ENCODE data around the gene TIMM17B.

DNA sequence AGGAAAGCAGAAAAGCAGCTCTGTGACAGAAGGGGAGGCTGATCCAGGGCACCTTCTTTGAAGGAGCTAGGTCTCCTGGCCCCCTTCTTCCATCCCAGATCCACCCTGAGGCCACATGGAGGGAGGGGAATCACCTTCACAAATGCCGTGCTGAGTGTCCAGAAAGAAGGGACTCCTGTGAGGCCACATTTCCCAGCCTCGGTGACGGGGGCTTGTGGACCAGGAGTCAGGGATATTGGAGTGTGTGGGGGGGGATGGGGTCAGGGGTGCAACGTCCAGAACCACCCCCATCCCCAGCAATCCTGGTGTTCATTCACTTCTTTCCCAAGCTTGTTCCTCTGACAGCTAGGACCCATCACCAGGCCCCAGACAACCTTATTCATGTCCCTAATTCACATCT, 4.7 kb downstream of the TIMM17B start:
- TF ChIP-seq YY1 (IDR thresholded peaks at IDR 0.05; ENCODE audit: low read depth) (no peak), TEAD4 (IDR thresholded peaks at IDR 0.05) (no peak), CREB1 (IDR thresholded peaks at IDR 0.05; ENCODE audit: low read depth) (no peak), TAF1 (IDR thresholded peaks at IDR 0.05; ENCODE audit: low read depth) (no peak), RAD21 (IDR thresholded peaks at IDR 0.05; ENCODE audit: low read depth) (no peak), EP300 (IDR thresholded peaks at IDR 0.05; ENCODE audit: borderline replicate concordance) (no peak), TCF12 (IDR thresholded peaks at IDR 0.05; ENCODE audit: low read depth) (no peak)
- TF ChIP-seq, protein P1, sequence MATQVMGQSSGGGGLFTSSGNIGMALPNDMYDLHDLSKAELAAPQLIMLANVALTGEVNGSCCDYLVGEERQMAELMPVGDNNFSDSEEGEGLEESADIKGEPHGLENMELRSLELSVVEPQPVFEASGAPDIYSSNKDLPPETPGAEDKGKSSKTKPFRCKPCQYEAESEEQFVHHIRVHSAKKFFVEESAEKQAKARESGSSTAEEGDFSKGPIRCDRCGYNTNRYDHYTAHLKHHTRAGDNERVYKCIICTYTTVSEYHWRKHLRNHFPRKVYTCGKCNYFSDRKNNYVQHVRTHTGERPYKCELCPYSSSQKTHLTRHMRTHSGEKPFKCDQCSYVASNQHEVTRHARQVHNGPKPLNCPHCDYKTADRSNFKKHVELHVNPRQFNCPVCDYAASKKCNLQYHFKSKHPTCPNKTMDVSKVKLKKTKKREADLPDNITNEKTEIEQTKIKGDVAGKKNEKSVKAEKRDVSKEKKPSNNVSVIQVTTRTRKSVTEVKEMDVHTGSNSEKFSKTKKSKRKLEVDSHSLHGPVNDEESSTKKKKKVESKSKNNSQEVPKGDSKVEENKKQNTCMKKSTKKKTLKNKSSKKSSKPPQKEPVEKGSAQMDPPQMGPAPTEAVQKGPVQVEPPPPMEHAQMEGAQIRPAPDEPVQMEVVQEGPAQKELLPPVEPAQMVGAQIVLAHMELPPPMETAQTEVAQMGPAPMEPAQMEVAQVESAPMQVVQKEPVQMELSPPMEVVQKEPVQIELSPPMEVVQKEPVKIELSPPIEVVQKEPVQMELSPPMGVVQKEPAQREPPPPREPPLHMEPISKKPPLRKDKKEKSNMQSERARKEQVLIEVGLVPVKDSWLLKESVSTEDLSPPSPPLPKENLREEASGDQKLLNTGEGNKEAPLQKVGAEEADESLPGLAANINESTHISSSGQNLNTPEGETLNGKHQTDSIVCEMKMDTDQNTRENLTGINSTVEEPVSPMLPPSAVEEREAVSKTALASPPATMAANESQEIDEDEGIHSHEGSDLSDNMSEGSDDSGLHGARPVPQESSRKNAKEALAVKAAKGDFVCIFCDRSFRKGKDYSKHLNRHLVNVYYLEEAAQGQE (IDR thresholded peaks at IDR 0.05; ENCODE audit: low read depth): no peak
- TF ChIP-seq, protein P2, sequence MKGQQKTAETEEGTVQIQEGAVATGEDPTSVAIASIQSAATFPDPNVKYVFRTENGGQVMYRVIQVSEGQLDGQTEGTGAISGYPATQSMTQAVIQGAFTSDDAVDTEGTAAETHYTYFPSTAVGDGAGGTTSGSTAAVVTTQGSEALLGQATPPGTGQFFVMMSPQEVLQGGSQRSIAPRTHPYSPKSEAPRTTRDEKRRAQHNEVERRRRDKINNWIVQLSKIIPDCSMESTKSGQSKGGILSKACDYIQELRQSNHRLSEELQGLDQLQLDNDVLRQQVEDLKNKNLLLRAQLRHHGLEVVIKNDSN (IDR thresholded peaks at IDR 0.05): no peak
